NCI-H524 treated with DMSO at 0.1 percent for 48 hours (cell line): ENCODE measurements around the gene GLRX.
"Not testable (repeated sequence)": the region's sequence is repeated elsewhere in the genome, so short reads cannot be mapped to it uniquely, and the experiment has no call there.

Experiments
- DNase-seq: peaks from one replicate; lab custom pipeline; 2025; lab: John Stamatoyannopoulos, UW

GLRX gene

DNA sequence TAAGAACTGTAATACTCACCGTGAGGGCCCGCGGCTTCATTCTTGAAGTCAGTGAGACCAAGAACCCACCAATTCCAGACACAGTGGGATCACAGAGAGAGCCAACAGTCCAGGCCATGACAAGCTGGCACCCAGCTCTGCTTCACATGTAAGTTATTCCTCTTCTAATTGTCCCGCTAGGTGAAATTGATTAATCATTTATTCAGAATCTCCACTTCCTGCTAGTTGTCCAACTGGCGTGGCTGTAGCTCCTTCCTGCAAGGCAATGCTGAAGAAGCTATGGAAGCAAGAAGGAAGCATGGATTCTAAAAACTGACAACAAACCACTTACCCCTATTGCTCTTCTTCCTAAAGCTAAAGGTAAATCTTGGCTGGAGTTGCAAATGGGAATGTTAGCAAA is 30.0 kb upstream of the GLRX start:
- DNase-seq: no peak

DNA sequence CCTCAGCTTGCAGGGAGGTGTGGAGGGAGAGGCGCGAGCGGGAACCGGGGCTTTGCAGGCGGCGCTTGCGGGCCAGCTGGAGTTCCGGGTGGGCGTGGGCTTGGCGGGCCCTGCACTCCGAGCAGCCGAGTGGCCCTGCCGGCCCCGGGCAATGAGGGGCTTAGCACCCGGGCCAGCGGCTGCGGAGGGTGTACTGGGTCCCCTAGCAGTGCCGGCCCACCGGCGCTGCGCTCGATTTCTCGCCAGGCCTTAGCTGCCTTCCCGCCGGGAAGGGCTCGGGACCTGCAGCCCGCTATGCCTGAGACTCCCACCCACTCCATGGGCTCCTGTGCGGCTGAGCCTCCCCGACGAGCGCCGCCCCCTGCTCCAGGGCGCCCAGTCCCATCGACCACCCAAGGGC is 28.6 kb upstream of the GLRX start:
- DNase-seq: not testable (repeated sequence)

GRCh38 chr5:95850391-95850894 is 27.9 kb upstream of the GLRX start:
- DNase-seq: no peak

DNA sequence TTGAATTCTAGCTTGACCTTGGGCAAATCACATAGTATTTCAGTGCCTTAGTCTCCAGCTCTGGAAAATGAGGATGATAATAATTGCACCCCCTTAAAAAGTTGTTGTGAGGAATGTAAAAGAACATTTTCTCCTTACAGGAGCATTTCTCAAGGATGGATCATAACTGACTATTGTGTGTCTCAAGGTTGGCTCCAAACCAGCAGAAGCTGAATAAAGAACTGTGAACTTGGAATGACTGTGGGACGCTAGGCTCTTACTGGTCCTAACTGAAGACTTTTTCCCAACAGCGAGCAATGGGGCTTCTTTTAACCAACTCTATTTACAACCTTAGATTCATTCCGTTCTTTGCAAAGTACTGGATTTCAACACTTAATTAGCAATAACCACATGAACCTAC is 26.2 kb upstream of the GLRX start:
- no peak for DNase-seq

GRCh38 chr5:95847261-95847592 is 24.7 kb upstream of the GLRX start:
- no peak for DNase-seq

- DNase-seq: no peak
These were observed 24.2 kb upstream of the GLRX start for GRCh38 chr5:95846554-95847260.

DNA sequence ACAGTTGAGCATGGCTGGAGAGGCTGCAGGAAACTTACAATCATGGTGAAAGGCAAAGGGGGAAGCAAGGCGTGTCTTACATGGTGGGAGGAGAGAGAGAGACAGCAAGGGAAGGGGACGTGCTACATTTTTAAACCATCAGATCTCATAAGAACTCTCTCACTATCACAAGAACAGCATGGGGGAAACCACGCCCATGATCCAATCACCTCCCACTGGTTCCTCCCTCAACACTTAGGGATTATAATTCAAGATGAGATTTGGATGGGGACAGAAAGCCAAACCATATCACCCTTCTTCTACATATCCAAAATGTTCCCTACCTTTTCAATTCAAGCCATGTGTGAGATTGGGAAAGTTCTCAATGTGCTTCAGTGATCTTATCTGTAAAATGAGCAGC is 22.9 kb upstream of the GLRX start:
- no peak for DNase-seq

GRCh38 chr5:95843733-95844223 is 21.3 kb upstream of the GLRX start:
- DNase-seq: no peak

DNA sequence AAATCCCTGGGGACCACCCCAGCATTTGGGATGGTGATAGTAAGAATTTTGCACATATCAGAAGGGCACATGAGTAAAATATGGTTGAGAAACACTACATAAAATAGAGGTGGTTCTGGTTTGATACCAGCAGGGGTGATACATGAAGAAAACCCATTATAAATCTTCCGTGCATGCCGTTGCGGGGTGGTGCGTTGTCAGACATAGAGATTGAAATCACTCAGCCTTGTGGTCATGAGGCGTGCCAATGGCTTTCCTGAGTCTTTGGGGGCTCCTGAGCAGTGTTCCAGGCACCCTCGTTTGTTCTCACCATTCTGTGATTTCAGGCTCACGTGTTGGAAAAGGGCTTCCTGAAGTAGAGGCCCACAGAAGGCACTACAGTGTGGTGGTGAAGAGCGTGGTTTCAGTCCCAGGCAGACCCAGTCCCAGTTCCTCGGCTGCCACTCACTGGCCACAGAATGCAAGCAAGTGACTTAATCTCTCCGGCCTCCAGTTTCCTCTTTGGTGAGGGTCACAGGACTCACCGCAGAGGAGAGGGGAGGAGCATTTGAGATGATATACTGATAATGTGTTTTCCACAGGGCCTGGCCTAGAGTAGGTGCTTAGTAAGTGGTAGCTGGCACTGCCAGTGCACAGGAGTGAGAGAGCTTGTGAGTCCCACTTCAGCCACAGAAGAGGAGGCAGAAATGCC is 20.5 kb upstream of the GLRX start:
- no peak for DNase-seq

DNA sequence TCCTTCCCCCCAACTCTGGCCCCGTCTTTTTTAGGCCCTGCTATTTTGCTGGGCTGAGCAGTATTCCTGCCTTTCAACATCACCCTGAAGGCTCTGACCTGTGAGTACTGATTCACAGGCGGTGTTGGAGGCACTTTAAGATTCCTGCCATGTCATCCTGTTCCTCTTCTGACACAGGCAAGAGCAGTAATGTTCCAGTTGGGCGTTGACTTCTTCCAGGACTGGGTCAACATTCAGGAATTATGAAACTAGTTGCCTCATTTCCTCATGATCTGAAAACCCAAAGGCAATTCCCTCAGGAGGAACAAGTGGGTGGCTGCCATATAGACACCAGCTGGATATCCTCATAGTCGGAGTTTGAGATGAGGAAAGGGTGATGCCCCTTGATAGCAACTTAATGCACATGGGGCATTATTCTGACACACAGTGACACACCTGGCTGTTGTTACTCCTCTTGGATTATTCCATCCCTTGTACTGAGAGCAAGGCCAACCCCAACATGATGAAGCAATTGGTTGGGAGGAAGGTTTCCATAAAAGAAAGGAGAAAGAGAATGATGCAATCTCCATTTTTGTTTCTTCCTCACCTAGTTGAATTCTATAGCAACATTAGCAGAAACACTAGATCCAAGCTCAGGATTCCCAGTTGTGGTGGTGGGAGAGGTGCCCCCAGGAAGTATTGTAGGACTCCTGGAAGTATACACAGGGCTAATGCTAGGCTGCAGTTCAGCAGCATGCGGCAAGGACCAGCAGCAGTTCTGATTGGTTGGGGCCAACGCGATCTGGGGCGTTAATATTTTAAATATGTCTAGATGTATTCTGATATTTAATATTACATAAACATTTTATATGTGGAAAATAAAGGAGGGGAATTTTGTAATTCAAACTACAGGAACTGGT is 19.6 kb upstream of the GLRX start:
- DNase-seq: no peak

- DNase-seq: no peak
These were observed 18.6 kb upstream of the GLRX start for GRCh38 chr5:95840956-95841705.

- no peak for DNase-seq
These were observed 17.1 kb upstream of the GLRX start for GRCh38 chr5:95839658-95840057.

GRCh38 chr5:95838556-95838955 is 16.0 kb upstream of the GLRX start:
- DNase-seq: no peak

DNA sequence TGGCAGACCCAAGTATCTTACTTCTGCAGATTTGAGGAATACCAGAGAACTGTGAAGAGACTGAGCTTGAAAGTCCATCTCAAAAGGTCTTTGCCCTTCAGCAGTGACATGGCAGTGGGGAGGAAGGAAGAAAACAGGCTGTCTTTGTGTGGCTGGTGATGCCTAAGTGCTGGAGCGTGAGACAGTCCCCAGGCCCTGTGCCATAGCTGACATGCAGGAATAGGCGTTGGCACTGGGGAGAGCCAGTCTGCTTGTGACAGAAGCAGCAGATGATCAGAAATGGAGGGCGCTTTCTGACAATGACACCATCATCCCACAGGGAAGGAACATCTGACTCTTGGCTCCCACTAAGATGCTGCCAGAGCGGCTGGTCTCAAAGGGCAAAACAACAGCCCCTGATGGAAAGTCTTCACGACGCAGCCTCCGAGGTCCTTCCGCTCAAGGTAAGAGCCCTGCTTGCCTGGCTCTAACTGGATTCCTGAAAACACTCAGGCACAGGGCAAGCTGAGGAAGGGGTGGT is 15.5 kb upstream of the GLRX start:
- DNase-seq: no peak

DNA sequence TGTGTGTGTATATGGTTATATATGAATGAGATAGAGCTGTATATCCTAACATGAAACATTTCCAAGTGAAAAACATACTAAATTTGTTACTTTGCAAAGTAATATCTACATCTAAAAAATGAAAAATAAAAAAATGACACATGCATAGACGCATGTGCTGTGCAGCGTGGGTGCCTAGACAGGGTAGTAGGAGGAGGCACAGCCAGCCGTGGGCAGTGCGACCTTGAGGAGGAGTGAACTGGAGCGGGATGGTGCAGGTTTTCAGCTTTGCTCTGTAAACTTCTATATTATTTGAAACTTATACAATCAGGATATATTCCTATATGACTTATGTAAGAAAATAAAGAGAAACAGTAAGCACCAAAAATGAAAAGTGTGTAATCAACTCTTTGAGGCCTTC is 15.0 kb upstream of the GLRX start:
- no peak for DNase-seq

GRCh38 chr5:95836971-95837370 is 14.4 kb upstream of the GLRX start:
- not testable (repeated sequence) for DNase-seq

DNA sequence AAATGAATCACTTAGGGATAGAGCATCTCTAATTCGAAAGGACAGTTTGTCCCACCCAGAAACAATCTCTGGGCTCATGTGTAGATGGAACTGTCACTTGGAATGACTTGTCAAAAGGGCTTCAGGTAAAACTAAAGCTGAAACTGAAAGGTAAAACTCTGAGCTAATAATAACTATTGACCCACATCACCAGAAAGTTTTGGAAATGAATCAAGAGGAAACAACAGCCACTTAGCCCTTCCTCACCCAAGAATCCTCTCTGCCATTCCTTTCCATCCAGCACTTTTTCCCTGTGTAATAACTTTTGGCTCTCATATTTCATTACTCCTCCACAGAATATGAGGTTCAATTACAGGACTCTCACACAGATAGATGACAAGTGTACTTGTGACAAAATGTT is 14.0 kb upstream of the GLRX start:
- DNase-seq: no peak

GRCh38 chr5:95835682-95836385 is 13.3 kb upstream of the GLRX start:
- no peak for DNase-seq

GRCh38 chr5:95832664-95833063 is 10.1 kb upstream of the GLRX start:
- DNase-seq: no peak

- no peak for DNase-seq
These were observed 7.7 kb upstream of the GLRX start for GRCh38 chr5:95830226-95830625.

DNA sequence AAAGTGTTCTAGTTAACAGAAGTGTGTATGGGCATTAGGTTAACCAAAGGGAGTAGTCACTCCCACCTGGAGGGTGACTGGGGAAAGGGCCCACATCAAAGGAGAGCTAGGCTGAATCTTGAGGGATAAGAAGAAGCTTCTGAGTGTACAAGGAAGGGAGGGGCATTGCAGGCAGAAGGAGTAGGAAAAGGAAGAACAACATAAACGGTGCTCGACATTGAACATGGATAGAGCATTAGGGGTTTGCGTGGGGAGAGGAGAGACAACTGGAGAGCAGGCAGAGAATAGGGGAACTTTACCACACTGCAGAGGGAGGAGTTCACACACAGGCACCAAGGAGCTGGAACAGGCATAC is 5.3 kb upstream of the GLRX start:
- no peak for DNase-seq
